ENCODE data around the gene SMIM13.
"Not testable (repeated sequence)": the region's sequence is repeated elsewhere in the genome, so short reads cannot be mapped to it uniquely, and the experiment has no call there.

SMIM13 gene

DNA sequence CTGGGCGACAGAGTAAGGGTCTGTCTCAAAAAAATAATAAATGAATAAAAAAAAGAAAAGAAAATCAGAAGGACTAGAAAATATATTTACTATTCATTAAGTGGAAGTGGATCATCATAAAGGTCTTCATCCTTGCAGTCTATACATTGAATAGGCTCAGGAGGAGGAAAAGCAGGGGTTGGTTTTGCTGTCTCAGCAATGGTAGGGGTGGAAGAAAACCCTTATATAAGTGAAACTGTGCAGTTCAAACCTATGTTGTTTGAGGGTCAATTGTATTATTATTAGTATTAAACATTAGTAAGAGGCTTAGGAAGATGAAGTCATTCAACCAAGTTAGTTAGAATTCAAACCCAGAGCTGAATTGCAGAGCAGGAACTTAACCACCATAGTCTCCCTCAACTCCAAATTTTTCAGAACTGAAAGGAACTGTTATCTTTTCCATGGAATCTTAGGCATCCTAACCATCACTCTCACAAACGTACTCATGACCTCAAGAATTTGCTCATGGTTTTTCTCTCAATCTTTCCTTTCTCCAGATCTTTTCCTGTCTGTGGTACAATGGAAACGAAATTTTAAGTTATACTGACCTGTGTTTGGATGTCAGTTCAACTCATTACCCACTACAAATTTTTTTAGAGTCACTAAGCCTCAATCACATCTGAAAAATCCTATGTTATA is 7.7 kb upstream of the SMIM13 start:
- no peak for DNase-seq (ENCODE audit: low spot score)

- DNase-seq (ENCODE audit: low spot score): not testable (repeated sequence)
These were observed 6.4 kb upstream of the SMIM13 start for GRCh38 chr6:11087141-11087812.

GRCh38 chr6:11089695-11090094 is 3.9 kb upstream of the SMIM13 start:
- no peak for DNase-seq (ENCODE audit: low spot score)

GRCh38 chr6:11091141-11091540 is 2.5 kb upstream of the SMIM13 start:
- not testable (repeated sequence) for DNase-seq (ENCODE audit: low spot score)

- peak; percentile 48 for DNase-seq (ENCODE audit: low spot score)
These were observed 812 bp upstream of the SMIM13 start for GRCh38 chr6:11092668-11093375.

GRCh38 chr6:11093376-11093625 is 333 bp upstream of the SMIM13 start:
- no peak for DNase-seq (ENCODE audit: low spot score)

DNA sequence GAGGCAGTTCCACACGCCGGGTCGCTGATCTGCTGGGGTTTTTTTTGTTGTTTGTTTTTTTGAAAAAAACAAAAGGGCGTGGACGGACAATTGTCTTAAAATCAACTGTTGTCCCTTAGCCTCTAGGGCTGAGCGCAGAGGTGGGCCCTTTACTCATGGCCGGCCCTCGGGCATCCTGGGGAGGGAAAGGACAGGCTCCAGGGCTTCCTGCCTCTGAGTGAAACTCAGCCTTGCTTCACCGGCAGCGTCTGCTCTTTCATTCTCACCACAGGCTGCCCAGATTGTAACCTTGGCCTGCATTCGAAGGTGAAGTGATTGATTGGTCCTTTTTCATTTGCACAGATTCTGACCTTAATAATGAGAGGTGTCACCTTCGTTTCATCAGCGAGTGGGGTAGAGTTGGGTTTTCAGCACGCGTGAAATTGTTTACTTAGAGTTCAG is 797 bp downstream of the SMIM13 start:
- DNase-seq (ENCODE audit: low spot score): peak; percentile 41

GRCh38 chr6:11094941-11095340 is 1.3 kb downstream of the SMIM13 start:
- no peak for DNase-seq (ENCODE audit: low spot score)

- no peak for DNase-seq (ENCODE audit: low spot score)
These were observed 2.5 kb downstream of the SMIM13 start for GRCh38 chr6:11096109-11096508.

DNA sequence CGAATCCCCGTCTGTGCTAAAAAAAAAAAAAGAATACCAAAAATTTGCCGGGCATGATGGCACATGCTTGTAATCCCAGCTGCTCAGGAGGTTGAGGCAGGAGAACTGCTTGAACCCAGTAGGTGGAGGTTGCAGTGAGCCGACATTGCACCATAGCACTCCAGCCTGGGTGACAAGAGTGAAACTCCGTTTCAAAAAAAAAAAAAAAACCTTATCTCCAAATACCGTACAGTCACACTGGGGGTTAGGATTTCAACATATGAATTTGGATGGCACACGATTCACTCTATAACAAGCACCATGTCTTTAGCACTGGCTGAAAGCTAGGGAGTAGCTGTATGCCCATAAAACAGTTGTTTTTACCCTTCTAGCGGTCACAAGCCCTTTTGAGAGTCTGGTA is 3.8 kb downstream of the SMIM13 start:
- DNase-seq (ENCODE audit: low spot score): no peak

GRCh38 chr6:11098004-11098403 is 4.4 kb downstream of the SMIM13 start:
- DNase-seq (ENCODE audit: low spot score): no peak

- no peak for DNase-seq (ENCODE audit: low spot score)
These were observed 7.8 kb downstream of the SMIM13 start for GRCh38 chr6:11101417-11101816.

DNA sequence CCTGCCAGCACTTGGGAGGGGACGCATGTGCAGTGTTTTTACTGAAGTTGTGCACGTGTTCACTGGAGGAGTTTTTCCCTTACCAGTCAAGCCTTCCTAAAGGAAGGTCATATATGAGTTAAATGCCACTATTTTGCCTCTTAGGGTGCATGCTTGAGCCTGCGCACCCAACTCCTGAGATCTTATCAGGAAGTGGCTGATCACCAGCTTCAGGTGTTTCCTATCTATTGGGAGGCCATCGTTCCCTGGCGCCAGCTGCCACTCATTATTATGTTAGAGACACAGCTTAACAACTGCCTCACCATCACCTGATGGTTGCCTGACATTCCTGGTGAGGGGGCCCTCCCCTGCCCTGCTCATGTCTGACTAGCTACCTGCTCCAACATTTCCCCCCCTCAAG is 9.4 kb downstream of the SMIM13 start:
- DNase-seq (ENCODE audit: low spot score): no peak

DNA sequence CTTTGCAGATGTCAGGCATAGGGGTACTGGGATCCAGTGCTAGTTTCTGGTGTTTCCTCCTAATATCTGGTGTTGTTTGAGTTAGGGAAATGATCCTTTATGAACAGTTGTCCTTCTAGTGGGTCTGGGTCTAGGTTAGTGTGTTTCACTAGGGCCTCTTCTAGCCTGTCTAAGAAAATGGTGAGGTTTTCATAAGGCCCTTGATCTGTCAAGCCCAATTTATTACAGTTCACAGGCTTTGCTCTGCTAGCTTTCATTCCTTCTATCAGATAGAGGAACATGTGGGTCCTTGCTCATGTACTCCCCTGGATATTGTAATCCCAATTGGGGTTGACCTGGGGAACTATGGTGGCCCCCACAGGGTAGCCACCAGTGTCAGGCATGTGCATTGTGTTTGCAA is 15.1 kb downstream of the SMIM13 start:
- no peak for DNase-seq (ENCODE audit: low spot score)

DNA sequence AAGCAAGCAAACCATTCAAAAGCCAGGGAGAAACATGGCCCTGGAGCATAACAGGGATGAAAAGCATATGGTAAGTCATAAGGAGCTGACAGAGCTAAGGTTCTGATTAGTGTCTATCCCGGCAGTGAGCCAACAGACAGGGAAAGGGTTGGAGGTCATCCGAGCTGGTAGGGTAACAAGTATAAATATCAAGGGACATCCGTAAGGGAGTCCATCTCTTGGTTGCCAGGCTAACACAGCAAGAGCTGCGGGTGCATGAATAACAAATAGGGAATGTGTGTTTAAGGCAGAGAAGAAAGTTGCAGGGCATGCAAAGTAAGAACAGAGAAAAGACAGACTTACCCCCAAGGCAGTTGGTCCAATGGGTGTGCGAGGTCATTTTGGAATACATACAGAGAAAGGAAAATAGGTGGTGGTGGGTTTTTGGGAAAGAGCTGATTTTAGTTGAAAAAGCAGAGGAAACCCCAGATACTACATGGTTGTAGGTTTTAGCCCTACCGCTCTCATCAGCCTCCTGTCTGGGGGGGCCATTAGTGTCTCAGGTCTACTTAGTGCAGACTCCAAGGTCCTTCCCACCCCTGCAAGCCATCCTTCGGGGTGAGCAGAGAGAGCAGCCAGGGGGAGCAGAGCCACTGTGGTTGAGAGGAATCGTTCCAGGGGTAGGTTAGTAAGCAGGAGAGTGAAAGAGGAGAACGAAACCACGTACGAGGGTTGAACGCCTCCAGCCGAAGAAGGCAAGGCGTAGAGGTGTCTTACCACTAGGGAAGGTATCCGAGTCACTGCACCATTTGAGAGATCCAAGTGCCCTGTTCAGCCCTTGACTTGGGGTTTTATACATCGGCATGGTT is 17.5 kb downstream of the SMIM13 start, which contains the start of gene ERVFRD-1:
Gene ERVFRD-1, minus strand, starts transcription at position 805 of the 848 bp plus-strand sequence. CDS start 6,415 bp downstream, outside the sequence.
- DNase-seq (ENCODE audit: low spot score): no peak

- DNase-seq (ENCODE audit: low spot score): no peak
These were observed 18.3 kb downstream of the SMIM13 start for GRCh38 chr6:11111769-11112437.

DNA sequence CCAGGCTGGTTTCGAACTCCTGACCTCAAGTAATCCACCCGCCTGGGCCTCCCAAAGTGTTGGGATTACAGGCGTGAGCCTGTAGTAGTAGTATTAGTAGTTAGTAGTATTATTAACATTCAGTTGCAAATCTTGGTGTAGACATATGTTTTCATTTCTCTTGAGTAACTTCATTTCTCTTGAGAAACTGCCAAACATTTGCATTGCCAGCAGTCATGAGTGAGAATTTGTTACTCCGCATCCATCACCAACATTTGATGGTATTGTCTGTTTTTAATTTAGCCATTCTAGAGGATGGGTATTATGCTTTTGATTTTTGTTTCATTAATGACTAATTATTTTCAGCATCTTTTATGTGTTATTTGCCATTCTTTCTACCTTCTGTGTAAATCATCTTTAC is 19.4 kb downstream of the SMIM13 start:
- no peak for DNase-seq (ENCODE audit: low spot score)

DNA sequence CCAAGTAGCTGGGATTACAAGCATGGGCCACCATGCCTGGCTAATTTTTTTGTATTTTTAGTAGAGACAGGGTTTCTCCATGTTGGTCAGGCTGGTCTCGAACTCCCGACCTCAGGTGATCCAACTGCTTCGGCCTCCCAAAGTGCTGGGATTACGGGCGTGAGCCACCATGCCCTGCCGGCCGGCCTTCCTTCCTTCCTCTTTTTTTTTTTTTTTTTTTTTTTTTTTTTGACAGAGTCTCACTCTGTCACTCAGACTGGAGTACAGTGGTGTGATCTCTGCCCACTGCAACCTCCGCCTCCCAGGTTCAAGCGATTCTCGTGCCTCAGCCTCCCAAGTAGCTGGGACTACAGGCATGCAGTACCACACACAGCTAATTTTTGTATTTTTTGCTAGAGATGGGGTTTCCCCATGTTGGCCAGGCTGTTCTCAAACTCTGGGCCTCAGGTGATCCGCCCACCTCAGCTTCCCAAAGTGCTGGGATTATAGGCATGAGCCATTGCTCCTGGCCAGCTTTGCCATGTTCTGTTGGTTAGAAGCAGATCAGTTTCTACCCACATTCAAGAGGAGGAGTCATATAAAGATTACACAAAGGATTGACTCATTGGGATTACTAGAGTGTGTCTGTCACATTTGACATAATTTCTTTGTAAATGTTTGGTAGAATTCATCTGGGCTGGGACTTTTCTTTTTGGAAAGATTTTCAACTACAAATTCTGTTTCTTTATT is 22.3 kb downstream of the SMIM13 start:
- not testable (repeated sequence) for DNase-seq (ENCODE audit: low spot score)

DNA sequence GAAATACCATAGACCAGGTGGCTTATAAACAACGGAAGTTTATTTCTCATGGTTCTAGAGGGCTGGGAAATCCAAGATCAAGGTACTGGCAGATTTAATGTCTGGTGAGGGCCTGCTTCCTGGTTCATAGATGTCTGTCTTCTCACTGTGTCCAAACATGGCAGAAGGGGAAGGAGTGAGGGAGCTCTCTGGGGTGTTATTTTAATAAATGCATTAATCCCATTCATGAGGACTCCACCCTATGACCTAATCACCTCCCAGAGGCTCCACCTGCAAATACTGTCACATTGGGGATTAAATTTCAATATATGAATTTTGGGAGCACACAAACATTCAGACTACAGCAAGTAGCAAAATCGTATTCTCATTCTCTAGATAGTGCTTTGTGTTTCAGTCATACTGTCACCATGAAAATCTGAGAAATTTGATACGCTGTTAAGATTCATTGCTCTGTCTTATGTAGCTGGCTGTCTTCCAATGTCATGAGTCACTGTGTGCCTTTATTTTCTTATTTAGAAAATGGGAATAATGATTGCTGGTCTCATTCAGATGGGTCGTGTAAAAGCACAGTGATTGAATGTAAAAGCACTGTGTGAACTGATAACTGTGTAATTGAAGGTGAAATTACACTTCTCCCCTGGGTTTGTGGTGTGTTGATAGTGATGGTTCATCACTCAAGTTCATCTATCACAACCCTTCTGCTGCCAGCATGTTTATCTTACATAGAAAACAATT is 26.8 kb downstream of the SMIM13 start:
- DNase-seq (ENCODE audit: low spot score): no peak

DNA sequence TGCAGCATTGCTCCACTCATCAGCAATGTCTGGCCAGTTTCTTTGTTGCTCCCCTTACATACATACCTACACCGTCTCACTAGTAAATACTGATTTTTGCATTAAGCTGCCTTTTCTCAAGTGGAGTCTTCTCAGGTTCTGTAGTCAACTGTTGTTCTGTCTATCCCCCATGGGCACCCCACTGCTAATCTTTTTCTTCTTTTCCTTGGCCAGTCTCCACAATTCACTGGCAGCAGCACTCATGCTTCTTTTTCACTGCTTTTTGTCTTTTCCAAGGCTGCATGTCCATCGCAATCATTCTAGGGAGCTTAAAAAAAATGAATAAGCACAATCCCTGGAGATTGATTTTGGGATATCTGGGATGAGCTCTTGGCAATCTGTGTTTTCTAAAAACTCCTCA is 28.2 kb downstream of the SMIM13 start:
- no peak for DNase-seq (ENCODE audit: low spot score)

Data from CD4-positive, alpha-beta T cell treated with Interleukin-2 at 100 ng/mL for 4 hours (primary cell).